HG02588 (cell line): ENCODE measurements around the gene CDC42SE2.
"Not testable (repeated sequence)": the region's sequence is repeated elsewhere in the genome, so short reads cannot be mapped to it uniquely, and the experiment has no call there.

Experiments
- ATAC-seq: cut with Tn5 transposase; IDR thresholded peaks from one replicate; pipeline ENCODE4 v1.9.1; 2021; ENCODE audit warnings: mild to moderate bottlenecking, moderate library complexity; ENCODE audit not compliant: unreplicated experiment

The CDC42SE2 gene

GRCh38 chr5:131386124-131386523, 122.3 kb downstream of the CDC42SE2 start:
- no peak for ATAC-seq

GRCh38 chr5:131386779-131387178, 122.9 kb downstream of the CDC42SE2 start:
- no peak for ATAC-seq

- ATAC-seq: no peak
Observed at GRCh38 chr5:131387255-131387654, 123.4 kb downstream of the CDC42SE2 start.

GRCh38 chr5:131389096-131389868, 125.4 kb downstream of the CDC42SE2 start:
- ATAC-seq: peak; percentile 52

GRCh38 chr5:131389869-131390265, 126.0 kb downstream of the CDC42SE2 start:
- ATAC-seq: no peak

GRCh38 chr5:131392466-131393095, 128.7 kb downstream of the CDC42SE2 start:
- no peak for ATAC-seq

- ATAC-seq: no peak
Observed at GRCh38 chr5:131393498-131393968, 129.7 kb downstream of the CDC42SE2 start.

GRCh38 chr5:131394128-131394527, 130.3 kb downstream of the CDC42SE2 start:
- ATAC-seq: peak; percentile 68

- ATAC-seq: peak; percentile 79
Observed at GRCh38 chr5:131396015-131396414, 132.2 kb downstream of the CDC42SE2 start.

- no peak for ATAC-seq
Observed at GRCh38 chr5:131396630-131397273, 132.9 kb downstream of the CDC42SE2 start.

- not testable (repeated sequence) for ATAC-seq
Observed at GRCh38 chr5:131399007-131399406, 135.2 kb downstream of the CDC42SE2 start.

- no peak for ATAC-seq
Observed at GRCh38 chr5:131400585-131400984, 136.7 kb downstream of the CDC42SE2 start.

GRCh38 chr5:131405674-131406073, 141.8 kb downstream of the CDC42SE2 start:
- ATAC-seq: no peak

GRCh38 chr5:131406076-131406475, 142.2 kb downstream of the CDC42SE2 start:
- no peak for ATAC-seq

GRCh38 chr5:131406975-131407638, 143.3 kb downstream of the CDC42SE2 start:
- ATAC-seq: no peak

- peak; percentile 61 for ATAC-seq
Observed at GRCh38 chr5:131413605-131414559, 150.0 kb downstream of the CDC42SE2 start.

GRCh38 chr5:131416729-131417128, 152.9 kb downstream of the CDC42SE2 start:
- peak; percentile 70 for ATAC-seq

- peak; percentile 26 for ATAC-seq
Observed at GRCh38 chr5:131417240-131417869, 153.5 kb downstream of the CDC42SE2 start.

GRCh38 chr5:131418846-131419245, 155.0 kb downstream of the CDC42SE2 start:
- ATAC-seq: no peak

- ATAC-seq: no peak
Observed at GRCh38 chr5:131419877-131420276, 156.0 kb downstream of the CDC42SE2 start.
